Ascending aorta (tissue), 2 donors: ENCODE measurements around the gene KDM2A. TPM values are rescaled to one million over a fixed set of nuclear protein-coding genes. Genes with fewer than 3 reads are reported as not detected.

ENCODE experiments used
- DNase-seq, 2 donors: peaks; one replicate each; pipeline ENCODE4 v3.0.0-alpha.2; 2019; ENCODE audit warnings: low spot score in 2 of 2
- H3K27ac ChIP-seq, 2 donors: fragments of 200-600 bp; sonication (generic); one replicate each; pipeline ENCODE4 v1.5.1; 2016 to 2017; ENCODE audit warnings: mild to moderate bottlenecking in 1 of 2
- H3K27me3 ChIP-seq: fragments of 200-600 bp; sonication (generic); one replicate; pipeline ENCODE4 v1.5.1; 2017
- H3K36me3 ChIP-seq, 2 donors: fragments of 200-600 bp; sonication (generic); one replicate each; pipeline ENCODE4 v1.5.1; 2016
- H3K4me1 ChIP-seq, 2 donors: fragments of 200-600 bp; sonication (generic); one replicate each; pipeline ENCODE4 v1.5.1; 2016 to 2017; ENCODE audit warnings: mild to moderate bottlenecking in 1 of 2
- H3K4me3 ChIP-seq, 2 donors: fragments of 200-600 bp; sonication (generic); one replicate each; pipeline ENCODE4 v1.5.1; 2016 to 2017; ENCODE audit warnings: mild to moderate bottlenecking in 1 of 2
- H3K9me3 ChIP-seq, 2 donors: fragments of 200-600 bp; sonication (generic); one replicate each; pipeline ENCODE4 v1.5.1; 2016
- intact Hi-C: fragments of 100-400 bp; cut with DNase I; formaldehyde crosslinking; loops from one replicate; pipeline ENCODE4 v1.15.1; 2023
- total RNA-seq: library from RNA; depleted of rRNA; stranded (reverse); fragments of >200 nt; gene quantifications from one replicate; pipeline ENCODE4 v1.1.0, GENCODE V29; 2016
- TF ChIP-seq, protein P1 (sequence below), 3 experiments: fragments of 200-600 bp in 2 of 3; fragments of 450-650 bp in 1 of 3; sonication (generic) in 2 of 3; IDR thresholded peaks; one replicate each; pipeline ENCODE4 v1.5.1; 2016 to 2019; ENCODE audit warnings: antibody characterized with exemption in 3 of 3, mild to moderate bottlenecking in 1 of 3, moderate library complexity in 1 of 3

The KDM2A gene
- total RNA-seq, 1 donor from 2014 or later, result 129 TPM

GRCh38 chr11:67283481-67283963 is 164.5 kb downstream of the KDM2A start:
- H3K27me3 ChIP-seq, result no peaks in the 10 kb centered on the region
- no peak overlapping the region for H3K4me3 ChIP-seq
- peaks cover 7 to 11% of the 10 kb centered on the region in 2 donors for H3K4me1 ChIP-seq
- H3K27ac ChIP-seq, result peak overlapping the region; percentile 19 to 23
- H3K36me3 ChIP-seq, result peaks cover 71 to 83% of the 10 kb centered on the region in 2 donors
- TF ChIP-seq, protein P1, sequence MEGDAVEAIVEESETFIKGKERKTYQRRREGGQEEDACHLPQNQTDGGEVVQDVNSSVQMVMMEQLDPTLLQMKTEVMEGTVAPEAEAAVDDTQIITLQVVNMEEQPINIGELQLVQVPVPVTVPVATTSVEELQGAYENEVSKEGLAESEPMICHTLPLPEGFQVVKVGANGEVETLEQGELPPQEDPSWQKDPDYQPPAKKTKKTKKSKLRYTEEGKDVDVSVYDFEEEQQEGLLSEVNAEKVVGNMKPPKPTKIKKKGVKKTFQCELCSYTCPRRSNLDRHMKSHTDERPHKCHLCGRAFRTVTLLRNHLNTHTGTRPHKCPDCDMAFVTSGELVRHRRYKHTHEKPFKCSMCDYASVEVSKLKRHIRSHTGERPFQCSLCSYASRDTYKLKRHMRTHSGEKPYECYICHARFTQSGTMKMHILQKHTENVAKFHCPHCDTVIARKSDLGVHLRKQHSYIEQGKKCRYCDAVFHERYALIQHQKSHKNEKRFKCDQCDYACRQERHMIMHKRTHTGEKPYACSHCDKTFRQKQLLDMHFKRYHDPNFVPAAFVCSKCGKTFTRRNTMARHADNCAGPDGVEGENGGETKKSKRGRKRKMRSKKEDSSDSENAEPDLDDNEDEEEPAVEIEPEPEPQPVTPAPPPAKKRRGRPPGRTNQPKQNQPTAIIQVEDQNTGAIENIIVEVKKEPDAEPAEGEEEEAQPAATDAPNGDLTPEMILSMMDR (IDR thresholded peaks at IDR 0.05), result no peak
- intact Hi-C loops, result no loop called here
- H3K9me3 ChIP-seq, result no peaks in the 10 kb centered on the region
- DNase-seq, result no peak

- Histone ChIP-seq H3K4me3 (no peak overlapping the region), H3K27ac (peak overlapping the region in 1 of 2 donors; percentile 13), H3K4me1 (peaks cover 7 to 15% of the 10 kb centered on the region in 2 donors), H3K27me3 (no peaks in the 10 kb centered on the region), H3K9me3 (no peaks in the 10 kb centered on the region), H3K36me3 (peaks cover 62 to 68% of the 10 kb centered on the region in 2 donors)
- intact Hi-C loops, result no loop called here
- TF ChIP-seq, protein P1 (IDR thresholded peaks at IDR 0.05), result no peak
- DNase-seq, result no peak
These were observed 165.9 kb downstream of the KDM2A start for GRCh38 chr11:67284811-67285540.

GRCh38 chr11:67285541-67286498 is 166.8 kb downstream of the KDM2A start:
- TF ChIP-seq, protein P1 (IDR thresholded peaks at IDR 0.05), result no peak
- Histone ChIP-seq H3K27me3 (no peaks in the 10 kb centered on the region), H3K27ac (peak overlapping the region; percentile 91 to 98), H3K4me3 (no peak overlapping the region), H3K4me1 (peaks cover 14 to 24% of the 10 kb centered on the region in 2 donors), H3K9me3 (no peaks in the 10 kb centered on the region), H3K36me3 (peaks cover 53 to 60% of the 10 kb centered on the region in 2 donors)
- intact Hi-C loops, result no loop called here
- no peak for DNase-seq

- TF ChIP-seq, protein P1 (IDR thresholded peaks at IDR 0.05), result no peak
- H3K9me3 ChIP-seq, result no peaks in the 10 kb centered on the region
- H3K4me1 ChIP-seq, result peaks cover 14 to 33% of the 10 kb centered on the region in 2 donors
- peak overlapping the region; percentile 91 to 98 for H3K27ac ChIP-seq
- H3K27me3 ChIP-seq, result no peaks in the 10 kb centered on the region
- no peak for DNase-seq
- H3K4me3 ChIP-seq, result no peak overlapping the region
- H3K36me3 ChIP-seq, result peaks cover 45 to 56% of the 10 kb centered on the region in 2 donors
- intact Hi-C loops, result no loop called here
These were observed 167.7 kb downstream of the KDM2A start for GRCh38 chr11:67286621-67287333.
